ENCODE measurements around the gene PSMB4.

The PSMB4 gene

DNA sequence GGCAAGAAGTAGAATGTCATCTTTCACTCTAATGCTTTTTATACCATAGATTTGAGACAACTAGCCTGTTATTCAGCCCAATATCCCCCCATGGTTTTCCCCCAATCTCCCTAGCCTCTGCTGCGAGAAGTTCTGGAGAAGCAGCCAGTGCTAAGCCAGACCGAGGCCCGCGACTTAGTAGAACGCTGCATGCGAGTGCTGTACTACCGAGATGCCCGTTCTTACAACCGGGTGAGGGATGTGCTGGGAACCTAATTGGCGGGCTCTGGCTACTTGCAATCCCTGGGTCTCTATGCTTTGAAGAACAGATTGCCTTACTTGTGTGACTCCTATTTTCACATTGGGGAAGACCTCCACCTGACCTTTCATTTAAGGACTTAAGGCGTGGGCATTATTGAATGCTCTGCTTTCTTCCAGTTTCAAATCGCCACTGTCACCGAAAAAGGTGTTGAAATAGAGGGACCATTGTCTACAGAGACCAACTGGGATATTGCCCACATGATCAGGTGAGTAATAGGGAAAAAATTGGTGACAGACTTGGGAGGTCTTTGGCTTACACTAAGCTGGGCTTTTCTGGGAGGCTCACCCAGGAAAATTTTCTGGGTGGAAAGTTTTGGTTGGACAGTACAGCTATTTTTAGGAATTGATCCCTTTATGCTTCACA lies 1.9 kb downstream of the PSMB4 start:
- H3K27ac ChIP-seq (replicated peaks), result no peak overlapping the region
- H3K4me3 ChIP-seq (replicated peaks; ENCODE audit: insufficient read depth, low read length), result no peak overlapping the region
- TF ChIP-seq, protein P1, sequence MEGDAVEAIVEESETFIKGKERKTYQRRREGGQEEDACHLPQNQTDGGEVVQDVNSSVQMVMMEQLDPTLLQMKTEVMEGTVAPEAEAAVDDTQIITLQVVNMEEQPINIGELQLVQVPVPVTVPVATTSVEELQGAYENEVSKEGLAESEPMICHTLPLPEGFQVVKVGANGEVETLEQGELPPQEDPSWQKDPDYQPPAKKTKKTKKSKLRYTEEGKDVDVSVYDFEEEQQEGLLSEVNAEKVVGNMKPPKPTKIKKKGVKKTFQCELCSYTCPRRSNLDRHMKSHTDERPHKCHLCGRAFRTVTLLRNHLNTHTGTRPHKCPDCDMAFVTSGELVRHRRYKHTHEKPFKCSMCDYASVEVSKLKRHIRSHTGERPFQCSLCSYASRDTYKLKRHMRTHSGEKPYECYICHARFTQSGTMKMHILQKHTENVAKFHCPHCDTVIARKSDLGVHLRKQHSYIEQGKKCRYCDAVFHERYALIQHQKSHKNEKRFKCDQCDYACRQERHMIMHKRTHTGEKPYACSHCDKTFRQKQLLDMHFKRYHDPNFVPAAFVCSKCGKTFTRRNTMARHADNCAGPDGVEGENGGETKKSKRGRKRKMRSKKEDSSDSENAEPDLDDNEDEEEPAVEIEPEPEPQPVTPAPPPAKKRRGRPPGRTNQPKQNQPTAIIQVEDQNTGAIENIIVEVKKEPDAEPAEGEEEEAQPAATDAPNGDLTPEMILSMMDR (IDR thresholded peaks at IDR 0.05; ENCODE audit: insufficient read depth, low read length), result no peak
- TF ChIP-seq SPI1 (IDR thresholded peaks at IDR 0.05; ENCODE audit: borderline replicate concordance, low read depth) (no peak), REST (IDR thresholded peaks at IDR 0.05; ENCODE audit: insufficient replicate concordance, low read depth) (no peak), POLR2AphosphoS5 (IDR thresholded peaks at IDR 0.05; ENCODE audit: low read depth) (peak; percentile 25; the same call in 1 of the 2 replicates), GABPA (IDR thresholded peaks at IDR 0.05; ENCODE audit: low read depth) (no peak)
- no peak for DNase-seq (ENCODE audit: low read depth in 1 of 2, low spot score in 1 of 2)
- H3K27me3 ChIP-seq (ENCODE audit: insufficient read depth, poor library complexity, severe bottlenecking), result no peaks in the 10 kb centered on the region

DNA sequence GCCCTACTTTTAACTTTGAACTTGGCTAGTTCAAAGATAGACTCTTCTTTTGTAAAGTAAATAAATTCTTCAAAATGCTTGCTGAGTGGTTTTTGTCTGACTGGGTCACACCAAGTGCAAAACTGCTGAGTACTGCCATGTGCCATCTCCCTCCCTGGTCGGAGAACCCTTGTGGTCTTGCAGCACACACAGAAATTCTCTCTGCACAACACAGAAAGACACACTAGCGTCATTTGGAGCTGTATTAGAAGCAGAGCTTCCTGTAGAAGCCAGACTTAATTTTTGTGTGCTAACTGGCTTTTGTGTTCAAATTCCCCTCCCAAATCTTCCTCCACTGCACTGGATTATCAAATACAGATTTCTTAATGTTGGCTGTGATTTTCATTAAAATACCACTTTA lies 2.5 kb downstream of the PSMB4 start:
- no peak for TF ChIP-seq SPI1 (IDR thresholded peaks at IDR 0.05; ENCODE audit: borderline replicate concordance, low read depth)
- no peak for TF ChIP-seq POLR2AphosphoS5 (IDR thresholded peaks at IDR 0.05; ENCODE audit: low read depth)
- TF ChIP-seq GABPA (IDR thresholded peaks at IDR 0.05; ENCODE audit: low read depth), result no peak
- TF ChIP-seq REST (IDR thresholded peaks at IDR 0.05; ENCODE audit: insufficient replicate concordance, low read depth), result no peak
- TF ChIP-seq, protein P1 (IDR thresholded peaks at IDR 0.05; ENCODE audit: insufficient read depth, low read length), result no peak
- Histone ChIP-seq H3K27me3 (ENCODE audit: insufficient read depth, poor library complexity, severe bottlenecking) (no peaks in the 10 kb centered on the region), H3K27ac (replicated peaks) (no peak overlapping the region), H3K4me3 (replicated peaks; ENCODE audit: insufficient read depth, low read length) (no peak overlapping the region)
- no peak for DNase-seq (ENCODE audit: low read depth in 1 of 2, low spot score in 1 of 2)

DNA sequence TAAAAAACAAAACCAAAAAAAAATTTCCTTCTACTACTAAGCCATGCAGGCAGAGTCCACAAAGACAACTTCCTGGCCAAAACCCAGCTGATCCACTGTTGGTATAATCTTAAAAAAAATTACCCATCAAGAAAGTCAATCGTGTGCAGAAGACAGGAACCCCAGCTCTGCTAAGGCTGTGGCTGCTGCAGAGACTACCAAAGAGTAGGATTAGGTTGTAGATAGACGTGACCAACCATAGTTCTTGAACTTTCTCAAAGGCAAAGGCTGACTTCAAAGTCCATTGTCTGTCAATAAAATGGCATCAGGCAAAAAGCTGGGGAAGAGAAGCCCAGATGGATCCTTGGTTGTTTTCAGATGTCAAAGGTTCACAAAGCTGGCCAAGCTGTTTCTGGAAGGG lies 3.4 kb downstream of the PSMB4 start:
- no peak overlapping the region for H3K27ac ChIP-seq (replicated peaks)
- H3K27me3 ChIP-seq (ENCODE audit: insufficient read depth, poor library complexity, severe bottlenecking), result no peaks in the 10 kb centered on the region
- no peak for DNase-seq (ENCODE audit: low read depth in 1 of 2, low spot score in 1 of 2)
- no peak overlapping the region for H3K4me3 ChIP-seq (replicated peaks; ENCODE audit: insufficient read depth, low read length)
- TF ChIP-seq, protein P1 (IDR thresholded peaks at IDR 0.05; ENCODE audit: insufficient read depth, low read length), result no peak
- TF ChIP-seq GABPA (IDR thresholded peaks at IDR 0.05; ENCODE audit: low read depth) (no peak), SPI1 (IDR thresholded peaks at IDR 0.05; ENCODE audit: borderline replicate concordance, low read depth) (no peak), POLR2AphosphoS5 (IDR thresholded peaks at IDR 0.05; ENCODE audit: low read depth) (no peak)

DNA sequence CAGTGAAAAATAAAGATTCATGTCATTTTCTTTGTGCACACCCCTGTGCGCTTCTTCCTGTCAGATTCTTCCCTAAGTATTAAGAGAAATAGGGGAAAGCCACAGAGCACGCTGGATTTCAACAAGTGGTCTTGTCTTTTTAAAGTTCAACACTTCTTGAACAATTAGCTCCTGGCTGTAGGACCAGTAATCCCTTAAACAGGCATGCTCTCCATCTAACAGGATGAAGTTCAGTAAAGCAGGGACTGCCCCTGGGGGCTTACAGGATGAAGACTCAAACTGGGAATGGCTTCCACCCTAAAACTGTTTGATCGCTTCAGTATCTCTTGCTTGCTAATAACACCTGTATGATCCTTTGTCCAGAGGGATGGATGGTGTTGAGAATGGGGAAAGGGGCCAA lies 4.2 kb downstream of the PSMB4 start:
- no peak overlapping the region for H3K27ac ChIP-seq (replicated peaks)
- H3K27me3 ChIP-seq (ENCODE audit: insufficient read depth, poor library complexity, severe bottlenecking), result no peaks in the 10 kb centered on the region
- DNase-seq (ENCODE audit: low read depth in 1 of 2, low spot score in 1 of 2), result no peak
- no peak overlapping the region for H3K4me3 ChIP-seq (replicated peaks; ENCODE audit: insufficient read depth, low read length)
- TF ChIP-seq REST (IDR thresholded peaks at IDR 0.05; ENCODE audit: insufficient replicate concordance, low read depth), result no peak
